Measurements from ENCODE around the gene CHD5. TPM values are rescaled to one million over a fixed set of nuclear protein-coding genes. Genes with fewer than 3 reads are reported as not detected.
"Not testable (repeated sequence)": the region's sequence is repeated elsewhere in the genome, so short reads cannot be mapped to it uniquely, and the experiment has no call there.

Gene CHD5
- total RNA-seq, result 0.46 and 0.78 TPM in 2 replicates

- no peak within 1 kb of the TSS for H3K27ac Mint-ChIP-seq
- H3K27me3 Mint-ChIP-seq (ENCODE audit: low read depth), result peaks cover 40% of the 10 kb centered on the region
- intact Hi-C loops (cut with micrococcal nuclease), result no loop called here
- H3K4me1 Mint-ChIP-seq (ENCODE audit: low read depth), result peaks cover 5% of the 10 kb centered on the region
- no peaks in the 10 kb centered on the region for H3K9me3 Mint-ChIP-seq
- H3K36me3 Mint-ChIP-seq (ENCODE audit: low read depth), result peaks cover 6% of the 10 kb centered on the region
- DNase-seq (ENCODE audit: low spot score), result no peak
- no peak within 1 kb of the TSS for H3K4me3 Mint-ChIP-seq (ENCODE audit: low read depth)
These were observed at the start of gene CHD5 for GRCh38 chr1:6180268-6180706. Gene CHD5, minus strand, starts transcription at chr1:6180321. Its CDS starts 298 bp downstream, at chr1:6180023.

DNA sequence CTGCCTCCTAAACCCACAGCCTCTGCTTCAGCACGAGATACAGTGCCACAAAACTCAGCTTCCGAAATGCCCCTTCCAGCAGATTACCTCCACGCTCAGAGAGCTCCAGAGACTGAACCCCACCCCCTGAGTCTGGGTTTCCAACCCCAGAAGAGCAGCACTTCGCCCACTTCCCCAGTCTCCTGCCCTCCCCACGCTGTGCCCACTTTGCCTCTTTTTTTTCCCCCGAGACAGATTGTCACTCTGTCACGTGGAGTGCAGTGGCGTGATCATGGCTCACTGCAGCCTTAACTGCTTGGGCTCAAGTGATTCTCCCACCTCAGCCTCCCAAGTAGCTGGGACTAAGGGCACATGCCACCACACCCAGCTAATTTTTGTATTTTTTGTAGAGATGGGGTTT, 45.5 kb upstream of the CHD5 start:
- intact Hi-C loops (cut with micrococcal nuclease), result no loop called here
- Mint-ChIP-seq H3K27me3 (ENCODE audit: low read depth) (no peaks in the 10 kb centered on the region), H3K9me3 (no peaks in the 10 kb centered on the region)

DNA sequence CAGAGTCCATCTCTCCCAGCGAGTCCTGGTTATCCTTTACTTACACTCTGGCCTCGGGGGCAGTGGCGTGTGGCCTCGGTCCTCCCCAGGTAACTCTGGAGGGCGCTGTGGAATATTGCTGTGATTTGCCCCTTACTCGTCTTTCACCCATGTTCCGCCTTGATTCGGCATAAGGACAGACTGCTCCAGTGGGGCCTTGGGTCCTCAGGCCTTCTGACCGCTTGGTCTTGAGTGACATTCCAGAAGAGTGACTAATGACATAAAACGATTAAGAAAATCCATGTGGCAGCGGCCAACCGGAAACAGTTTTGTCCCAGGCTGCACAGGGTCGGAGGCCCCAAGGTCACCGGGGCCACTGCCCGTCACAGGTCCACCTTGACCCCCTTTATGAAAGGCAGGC, 44.6 kb upstream of the CHD5 start:
- Mint-ChIP-seq H3K9me3 (no peaks in the 10 kb centered on the region), H3K4me3 (ENCODE audit: low read depth) (no peak overlapping the region), H3K27ac (no peak overlapping the region), H3K36me3 (ENCODE audit: low read depth) (peaks cover 58% of the 10 kb centered on the region), H3K4me1 (ENCODE audit: low read depth) (no peaks in the 10 kb centered on the region), H3K27me3 (ENCODE audit: low read depth) (no peaks in the 10 kb centered on the region)
- intact Hi-C loops (cut with micrococcal nuclease), result no loop called here
- no peak for DNase-seq (ENCODE audit: low spot score)

More for the DNA sequence above, 45.5 kb upstream of the CHD5 start:
- H3K36me3 Mint-ChIP-seq (ENCODE audit: low read depth), result peaks cover 54% of the 10 kb centered on the region
- no peak overlapping the region for H3K27ac Mint-ChIP-seq
- DNase-seq (ENCODE audit: low spot score), result no peak
- H3K4me3 Mint-ChIP-seq (ENCODE audit: low read depth), result no peak overlapping the region
- no peaks in the 10 kb centered on the region for H3K4me1 Mint-ChIP-seq (ENCODE audit: low read depth)

DNA sequence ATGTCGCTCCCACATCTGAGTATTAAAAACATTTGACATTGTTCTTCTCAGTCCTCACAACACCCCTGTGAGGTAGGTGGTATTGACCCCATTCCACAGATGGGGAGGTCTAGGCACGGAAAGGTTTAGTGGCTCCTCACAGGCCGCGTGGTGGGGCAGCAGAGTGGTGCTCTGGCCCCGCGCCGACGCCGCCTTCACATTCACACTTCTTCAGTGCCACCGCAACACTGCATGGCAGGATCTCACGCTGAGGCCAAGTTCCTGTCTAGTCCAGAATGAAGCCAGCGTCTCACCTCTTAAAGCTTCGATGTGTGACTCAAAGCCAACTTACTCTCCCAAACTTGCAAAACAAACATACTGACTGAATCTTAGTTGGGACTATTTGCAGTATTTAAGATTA, 43.5 kb upstream of the CHD5 start:
- H3K4me1 Mint-ChIP-seq (ENCODE audit: low read depth), result no peaks in the 10 kb centered on the region
- no peaks in the 10 kb centered on the region for H3K9me3 Mint-ChIP-seq
- H3K4me3 Mint-ChIP-seq (ENCODE audit: low read depth), result no peak overlapping the region
- no peaks in the 10 kb centered on the region for H3K27me3 Mint-ChIP-seq (ENCODE audit: low read depth)
- no peak for DNase-seq (ENCODE audit: low spot score)
- peaks cover 56% of the 10 kb centered on the region for H3K36me3 Mint-ChIP-seq (ENCODE audit: low read depth)
- no peak overlapping the region for H3K27ac Mint-ChIP-seq
- intact Hi-C loops (cut with micrococcal nuclease), result no loop called here

DNA sequence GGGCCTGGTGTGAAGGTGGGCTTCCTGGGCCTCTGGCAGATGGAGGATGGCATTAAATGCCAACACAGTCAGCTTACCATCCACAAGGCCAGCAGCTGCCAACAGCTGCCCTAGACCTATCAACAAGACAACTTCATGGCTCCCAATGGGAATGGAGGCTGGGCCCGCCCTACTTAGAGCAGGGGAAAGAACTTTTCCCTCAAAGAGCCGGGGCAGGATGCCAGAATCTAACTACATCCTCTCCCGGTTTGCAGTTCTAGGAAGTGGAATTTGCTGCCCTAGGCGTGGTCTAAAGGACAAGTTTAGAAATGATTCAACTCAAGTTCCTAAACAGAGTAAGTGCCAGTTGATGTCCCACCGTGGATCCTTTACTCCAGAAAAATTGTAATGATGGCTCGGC, 42.5 kb upstream of the CHD5 start:
- no peak for DNase-seq (ENCODE audit: low spot score)
- H3K9me3 Mint-ChIP-seq, result no peaks in the 10 kb centered on the region
- intact Hi-C loops (cut with micrococcal nuclease), result no loop called here
- no peak overlapping the region for H3K4me3 Mint-ChIP-seq (ENCODE audit: low read depth)
- no peaks in the 10 kb centered on the region for H3K4me1 Mint-ChIP-seq (ENCODE audit: low read depth)
- H3K36me3 Mint-ChIP-seq (ENCODE audit: low read depth), result peaks cover 53% of the 10 kb centered on the region
- H3K27ac Mint-ChIP-seq, result no peak overlapping the region
- H3K27me3 Mint-ChIP-seq (ENCODE audit: low read depth), result no peaks in the 10 kb centered on the region

GRCh38 chr1:6221210-6221784, 41.2 kb upstream of the CHD5 start:
- Mint-ChIP-seq H3K9me3 (no peaks in the 10 kb centered on the region), H3K27me3 (ENCODE audit: low read depth) (no peaks in the 10 kb centered on the region), H3K36me3 (ENCODE audit: low read depth) (peaks cover 50% of the 10 kb centered on the region), H3K4me1 (ENCODE audit: low read depth) (no peaks in the 10 kb centered on the region), H3K4me3 (ENCODE audit: low read depth) (no peak overlapping the region), H3K27ac (no peak overlapping the region)
- intact Hi-C loops (cut with micrococcal nuclease), result no loop called here
- no peak for DNase-seq (ENCODE audit: low spot score)

GRCh38 chr1:6220236-6220635, 40.1 kb upstream of the CHD5 start:
- intact Hi-C loops (cut with micrococcal nuclease), result no loop called here
- no peak overlapping the region for H3K4me3 Mint-ChIP-seq (ENCODE audit: low read depth)
- no peak for DNase-seq (ENCODE audit: low spot score)
- H3K9me3 Mint-ChIP-seq, result no peaks in the 10 kb centered on the region
- H3K4me1 Mint-ChIP-seq (ENCODE audit: low read depth), result no peaks in the 10 kb centered on the region
- H3K27ac Mint-ChIP-seq, result no peak overlapping the region
- H3K36me3 Mint-ChIP-seq (ENCODE audit: low read depth), result peaks cover 49% of the 10 kb centered on the region
- H3K27me3 Mint-ChIP-seq (ENCODE audit: low read depth), result no peaks in the 10 kb centered on the region

DNA sequence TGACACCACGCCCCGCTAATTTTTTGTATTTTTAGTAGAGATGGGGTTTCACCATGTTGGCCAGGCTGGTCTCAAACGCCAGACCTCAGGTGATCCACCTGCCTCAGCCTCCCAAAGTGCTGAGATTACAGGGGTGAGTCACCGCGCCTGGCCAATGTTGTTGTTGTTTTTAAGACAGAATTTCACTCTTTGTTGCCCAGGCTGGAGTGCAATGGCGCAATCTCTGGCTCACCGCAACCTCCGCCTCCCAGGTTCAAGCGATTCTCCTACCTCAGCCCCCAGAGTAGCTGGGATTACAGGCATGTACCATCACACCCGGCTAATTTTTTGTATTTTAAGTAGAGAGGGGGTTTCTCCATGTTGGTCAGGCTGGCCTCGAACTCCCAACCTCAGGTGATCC, 39.5 kb upstream of the CHD5 start:
- H3K4me3 Mint-ChIP-seq (ENCODE audit: low read depth); H3K27ac Mint-ChIP-seq; H3K27me3 Mint-ChIP-seq (ENCODE audit: low read depth); H3K4me1 Mint-ChIP-seq (ENCODE audit: low read depth); H3K9me3 Mint-ChIP-seq; DNase-seq (ENCODE audit: low spot score); intact Hi-C loops (cut with micrococcal nuclease): not testable (repeated sequence)
- peaks cover 44% of the 10 kb centered on the region for H3K36me3 Mint-ChIP-seq (ENCODE audit: low read depth)

- H3K36me3 Mint-ChIP-seq (ENCODE audit: low read depth), result peaks cover 33% of the 10 kb centered on the region
These were observed 38.4 kb upstream of the CHD5 start for GRCh38 chr1:6218375-6219164.

DNA sequence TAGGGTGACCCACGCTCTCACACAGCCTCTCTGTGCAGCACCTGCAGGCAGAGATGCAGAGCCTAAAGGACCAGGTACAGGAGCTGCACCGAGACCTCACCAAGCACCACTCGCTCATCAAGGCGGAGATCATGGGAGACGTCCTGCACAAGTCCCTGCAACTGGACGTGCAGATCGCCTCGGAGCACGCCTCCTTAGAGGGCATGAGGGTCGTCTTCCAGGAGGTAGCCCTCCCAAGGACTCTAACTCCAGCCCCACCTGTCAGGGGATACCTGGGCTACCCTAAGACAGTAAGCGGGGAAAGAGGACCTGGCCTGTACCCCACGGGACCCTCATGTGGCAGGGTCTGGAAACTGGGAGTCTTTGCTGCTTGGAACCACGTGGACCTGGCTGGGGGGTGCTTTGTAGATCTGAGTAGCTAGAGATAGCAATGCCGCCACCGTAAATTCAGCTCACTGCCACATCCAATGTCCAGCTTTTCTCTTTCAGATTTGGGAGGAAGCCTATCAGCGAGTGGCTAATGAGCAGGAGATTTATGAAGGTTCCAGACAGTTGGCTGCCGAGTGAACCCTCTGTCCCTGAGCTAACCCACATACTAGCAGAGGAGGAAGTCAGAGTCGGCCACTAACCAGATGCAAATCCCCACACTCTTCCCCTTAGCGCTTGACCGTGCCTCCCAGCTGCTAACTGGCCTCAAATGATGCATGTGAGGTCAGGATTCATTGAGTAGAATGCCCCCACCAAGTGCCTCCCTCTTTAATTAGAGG, 32.3 kb upstream of the CHD5 start:
- H3K27me3 Mint-ChIP-seq (ENCODE audit: low read depth), result no peaks in the 10 kb centered on the region
- H3K36me3 Mint-ChIP-seq (ENCODE audit: low read depth), result peaks cover 34% of the 10 kb centered on the region
- no peak for DNase-seq (ENCODE audit: low spot score)
- intact Hi-C loops (cut with micrococcal nuclease), result no loop called here
- no peaks in the 10 kb centered on the region for H3K9me3 Mint-ChIP-seq
- H3K4me1 Mint-ChIP-seq (ENCODE audit: low read depth), result peaks cover 5% of the 10 kb centered on the region
- H3K27ac Mint-ChIP-seq, result no peak overlapping the region
- H3K4me3 Mint-ChIP-seq (ENCODE audit: low read depth), result no peak overlapping the region

More at GRCh38 chr1:6218375-6219164, 38.4 kb upstream of the CHD5 start:
- intact Hi-C loops (cut with micrococcal nuclease), result no loop called here
- no peak overlapping the region for H3K27ac Mint-ChIP-seq
- no peak overlapping the region for H3K4me3 Mint-ChIP-seq (ENCODE audit: low read depth)
- DNase-seq (ENCODE audit: low spot score), result no peak
- no peaks in the 10 kb centered on the region for H3K4me1 Mint-ChIP-seq (ENCODE audit: low read depth)
- H3K9me3 Mint-ChIP-seq, result no peaks in the 10 kb centered on the region
- H3K27me3 Mint-ChIP-seq (ENCODE audit: low read depth), result no peaks in the 10 kb centered on the region

DNA sequence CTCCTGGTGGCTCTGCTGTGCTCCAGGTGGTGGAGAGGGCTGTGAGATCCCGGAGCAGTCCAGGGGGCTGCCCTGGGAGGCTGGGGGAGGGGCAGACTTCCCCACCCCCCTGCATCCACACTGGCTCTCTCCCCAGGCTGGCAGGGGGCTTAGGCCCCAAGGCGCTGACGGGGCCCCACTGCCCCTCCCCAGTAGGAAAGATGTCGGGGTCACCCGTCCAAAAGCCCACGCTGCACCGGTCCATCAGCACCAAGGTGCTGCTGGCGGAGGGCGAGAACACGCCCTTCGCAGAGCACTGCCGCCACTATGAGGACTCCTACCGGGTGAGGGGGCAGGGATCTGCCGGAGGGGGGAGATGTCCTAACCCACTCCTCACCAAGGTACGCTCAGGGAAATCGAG, 31.6 kb upstream of the CHD5 start:
- Mint-ChIP-seq H3K4me3 (ENCODE audit: low read depth) (no peak overlapping the region), H3K36me3 (ENCODE audit: low read depth) (peaks cover 30% of the 10 kb centered on the region), H3K27me3 (ENCODE audit: low read depth) (no peaks in the 10 kb centered on the region), H3K27ac (no peak overlapping the region), H3K9me3 (no peaks in the 10 kb centered on the region), H3K4me1 (ENCODE audit: low read depth) (peaks cover 8% of the 10 kb centered on the region)
- DNase-seq (ENCODE audit: low spot score), result no peak
- intact Hi-C loops (cut with micrococcal nuclease), result no loop called here

DNA sequence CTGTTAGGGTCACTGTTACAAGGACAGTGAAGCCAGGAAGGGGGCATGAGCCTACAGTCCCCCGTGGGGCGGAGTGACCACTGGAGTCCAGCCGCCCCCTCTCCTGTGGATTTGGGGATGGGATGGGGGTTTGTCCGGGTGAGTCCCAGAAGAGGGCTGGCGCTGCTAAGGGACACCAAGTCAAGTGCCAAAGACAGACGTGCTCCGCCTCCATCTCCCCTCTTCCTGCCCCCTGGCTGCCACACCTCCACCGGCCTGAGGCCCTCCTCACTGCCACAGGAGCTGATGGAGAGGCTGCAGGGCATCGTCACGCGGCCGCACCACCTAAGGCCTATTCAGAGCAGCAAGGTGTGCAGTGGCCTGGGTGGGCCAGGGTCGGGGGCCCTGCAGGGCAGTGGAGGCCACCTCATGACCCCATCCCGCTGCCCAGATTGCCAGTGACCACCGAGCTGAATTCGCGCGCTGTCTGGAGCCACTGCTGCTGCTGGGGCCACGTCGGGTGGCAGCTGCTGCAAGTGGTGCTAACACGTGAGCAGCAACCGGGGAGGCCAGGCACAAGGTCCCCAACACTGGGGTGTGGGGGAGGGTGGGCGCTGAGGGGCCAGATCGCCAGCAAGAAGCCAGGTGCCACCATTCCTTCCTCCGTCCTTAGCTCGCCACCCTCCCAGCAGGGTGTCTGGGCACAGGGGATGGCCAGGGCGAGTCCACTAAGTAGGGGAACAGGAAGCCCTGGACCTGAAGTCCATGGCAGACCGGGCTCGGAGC, 30.7 kb upstream of the CHD5 start:
- H3K36me3 Mint-ChIP-seq (ENCODE audit: low read depth), result peaks cover 28% of the 10 kb centered on the region
- intact Hi-C loops (cut with micrococcal nuclease), result no loop called here
- H3K27ac Mint-ChIP-seq, result no peak overlapping the region
- no peaks in the 10 kb centered on the region for H3K9me3 Mint-ChIP-seq
- H3K27me3 Mint-ChIP-seq (ENCODE audit: low read depth), result no peaks in the 10 kb centered on the region
- H3K4me3 Mint-ChIP-seq (ENCODE audit: low read depth), result no peak overlapping the region
- DNase-seq (ENCODE audit: low spot score), result no peak
- peaks cover 8% of the 10 kb centered on the region for H3K4me1 Mint-ChIP-seq (ENCODE audit: low read depth)

Data from activated T-helper 2 cell treated with anti-CD3 and anti-CD28 coated beads, Interferon-gamma antibody, Interleukin-2, Interleukin-4, amounts not matched to agents 10 μg/mL and 5 μg/mL and 100 μg/mL, durations not matched to agents 14 hours and 24 hours and 36 hours (primary cell).